KMS-11 (cell line): ENCODE measurements around the gene RRP36.
A peak's percentile ranks its signal among the peaks of the same experiment; 100 is the strongest.

ENCODE experiments used
- H2AFZ ChIP-seq: fragments of 200-600 bp; sonication (generic); 2 replicates; pipeline ENCODE4 v1.6.1; 2016; ENCODE audit warnings: antibody characterized with exemption, mixed run types, low read depth
- H3K27ac ChIP-seq: fragments of 200-600 bp; sonication (generic); 2 replicates; pipeline ENCODE4 v1.6.1; 2016; ENCODE audit warnings: mild to moderate bottlenecking, mixed run types
- H3K27me3 ChIP-seq: fragments of 200-600 bp; sonication (generic); 2 replicates; pipeline ENCODE4 v1.6.1; 2017; ENCODE audit warnings: mild to moderate bottlenecking, low read depth, mixed run types, moderate library complexity; ENCODE audit not compliant: insufficient read depth
- H3K36me3 ChIP-seq: fragments of 200-600 bp; sonication (generic); 2 replicates; pipeline ENCODE4 v1.6.1; 2017; ENCODE audit warnings: mild to moderate bottlenecking, mixed run types; ENCODE audit not compliant: insufficient read depth
- H3K4me1 ChIP-seq: fragments of 200-600 bp; sonication (generic); 2 replicates; pipeline ENCODE4 v1.6.1; 2016; ENCODE audit warnings: mild to moderate bottlenecking, low read depth, mixed run types; ENCODE audit not compliant: poor library complexity, severe bottlenecking
- H3K4me2 ChIP-seq: fragments of 200-600 bp; sonication (generic); 2 replicates; pipeline ENCODE4 v1.7.0; 2016; ENCODE audit warnings: mild to moderate bottlenecking, mixed run types
- H3K4me3 ChIP-seq: fragments of 200-600 bp; sonication (generic); IDR thresholded peaks from 2 replicates; pipeline ENCODE4 v1.6.1; 2017; ENCODE audit warnings: low read depth, low read length, mixed read lengths; ENCODE audit not compliant: insufficient read depth
- H3K79me2 ChIP-seq: fragments of 200-600 bp; sonication (generic); 2 replicates; pipeline ENCODE4 v1.6.1; 2016; ENCODE audit warnings: low read depth, mixed run types; ENCODE audit not compliant: insufficient read depth
- H3K9ac ChIP-seq: fragments of 200-600 bp; sonication (generic); 2 replicates; pipeline ENCODE4 v1.6.1; 2016; ENCODE audit warnings: mild to moderate bottlenecking, mixed run types
- H4K20me1 ChIP-seq: fragments of 200-600 bp; sonication (generic); 2 replicates; pipeline ENCODE4 v1.6.1; 2016; ENCODE audit warnings: mild to moderate bottlenecking, mixed run types; ENCODE audit not compliant: insufficient read depth
- TF ChIP-seq, protein P1 (sequence below): fragments of 200-600 bp; sonication (generic); conservative IDR thresholded peaks from 2 replicates; pipeline ENCODE4 v1.6.1; 2017; ENCODE audit warnings: low read depth, mild to moderate bottlenecking, antibody characterized with exemption, low read length, moderate library complexity, mixed read lengths

The RRP36 gene, protein sequence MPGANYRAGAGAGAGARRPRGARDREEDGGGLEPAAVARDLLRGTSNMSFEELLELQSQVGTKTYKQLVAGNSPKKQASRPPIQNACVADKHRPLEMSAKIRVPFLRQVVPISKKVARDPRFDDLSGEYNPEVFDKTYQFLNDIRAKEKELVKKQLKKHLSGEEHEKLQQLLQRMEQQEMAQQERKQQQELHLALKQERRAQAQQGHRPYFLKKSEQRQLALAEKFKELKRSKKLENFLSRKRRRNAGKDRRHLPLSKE

DNA sequence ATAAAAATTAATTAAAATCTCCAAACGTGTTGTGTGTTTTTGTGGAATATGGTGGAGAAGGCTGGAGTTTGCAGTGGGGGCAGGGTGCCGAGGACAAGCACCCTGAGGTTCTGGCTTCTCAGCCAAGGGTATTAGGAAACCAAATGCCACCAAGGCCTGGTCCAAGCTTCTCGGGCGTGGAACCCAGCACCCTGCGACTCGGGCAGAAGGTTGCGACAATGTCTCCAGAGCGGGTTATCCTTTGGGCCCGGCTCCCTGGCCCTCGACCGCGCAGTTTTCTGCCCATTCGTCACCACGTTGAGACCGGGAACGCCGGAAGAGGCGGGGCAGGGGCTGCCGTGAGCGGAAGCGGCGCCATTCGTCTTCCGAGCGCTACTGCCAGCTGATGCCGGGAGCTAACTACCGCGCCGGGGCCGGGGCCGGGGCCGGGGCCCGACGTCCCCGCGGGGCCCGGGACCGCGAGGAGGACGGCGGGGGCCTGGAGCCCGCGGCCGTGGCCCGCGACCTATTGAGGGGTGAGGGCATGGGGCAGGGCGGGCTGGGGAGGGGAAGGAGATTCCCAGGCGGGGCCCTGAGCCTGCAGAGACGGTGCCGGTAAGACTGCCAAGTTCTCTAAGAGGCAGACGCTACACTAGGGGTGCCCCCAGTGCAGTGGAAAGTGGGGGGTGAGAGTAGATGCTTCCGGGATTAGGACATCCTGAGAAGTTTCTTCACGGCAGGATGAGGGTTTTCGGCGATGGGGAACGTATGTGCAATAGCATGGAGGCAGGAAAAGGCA is at the start of gene RRP36:
Gene RRP36 (plus strand): TSS at position 354 of the 778 bp plus-strand sequence. CDS start 32 bp downstream, at position 386.
- H3K9ac ChIP-seq: peak within 1 kb of the TSS; percentile 65; the same call in 1 of the 2 replicates
- peaks cover 37% of the 10 kb centered on the region for H3K4me1 ChIP-seq
- H3K4me3 ChIP-seq: no peak within 1 kb of the TSS
- H2AFZ ChIP-seq: peak within 1 kb of the TSS; percentile 87
- H3K27me3 ChIP-seq: no peaks in the 10 kb centered on the region
- peak within 1 kb of the TSS; percentile 70 for H3K27ac ChIP-seq
- no peaks in the 10 kb centered on the region for H4K20me1 ChIP-seq
- TF ChIP-seq, protein P1, sequence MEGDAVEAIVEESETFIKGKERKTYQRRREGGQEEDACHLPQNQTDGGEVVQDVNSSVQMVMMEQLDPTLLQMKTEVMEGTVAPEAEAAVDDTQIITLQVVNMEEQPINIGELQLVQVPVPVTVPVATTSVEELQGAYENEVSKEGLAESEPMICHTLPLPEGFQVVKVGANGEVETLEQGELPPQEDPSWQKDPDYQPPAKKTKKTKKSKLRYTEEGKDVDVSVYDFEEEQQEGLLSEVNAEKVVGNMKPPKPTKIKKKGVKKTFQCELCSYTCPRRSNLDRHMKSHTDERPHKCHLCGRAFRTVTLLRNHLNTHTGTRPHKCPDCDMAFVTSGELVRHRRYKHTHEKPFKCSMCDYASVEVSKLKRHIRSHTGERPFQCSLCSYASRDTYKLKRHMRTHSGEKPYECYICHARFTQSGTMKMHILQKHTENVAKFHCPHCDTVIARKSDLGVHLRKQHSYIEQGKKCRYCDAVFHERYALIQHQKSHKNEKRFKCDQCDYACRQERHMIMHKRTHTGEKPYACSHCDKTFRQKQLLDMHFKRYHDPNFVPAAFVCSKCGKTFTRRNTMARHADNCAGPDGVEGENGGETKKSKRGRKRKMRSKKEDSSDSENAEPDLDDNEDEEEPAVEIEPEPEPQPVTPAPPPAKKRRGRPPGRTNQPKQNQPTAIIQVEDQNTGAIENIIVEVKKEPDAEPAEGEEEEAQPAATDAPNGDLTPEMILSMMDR: no peak
- H3K4me2 ChIP-seq: peak within 1 kb of the TSS; percentile 98
- H3K36me3 ChIP-seq: no peaks in the 10 kb centered on the region
- H3K79me2 ChIP-seq: peaks cover 29% of the 10 kb centered on the region

GRCh38 chr6:42971746-42972327 is 49.6 kb upstream of the RRP36 start:
- no peaks in the 10 kb centered on the region for H3K27me3 ChIP-seq
- no peak overlapping the region for H3K9ac ChIP-seq
- no peaks in the 10 kb centered on the region for H3K4me1 ChIP-seq
- no peak overlapping the region for H3K27ac ChIP-seq
- TF ChIP-seq, protein P1: no peak
- H4K20me1 ChIP-seq: no peaks in the 10 kb centered on the region
- H3K4me3 ChIP-seq: no peak overlapping the region
- H3K36me3 ChIP-seq: no peaks in the 10 kb centered on the region
- no peak overlapping the region for H2AFZ ChIP-seq
- H3K4me2 ChIP-seq: no peak overlapping the region
- H3K79me2 ChIP-seq: no peaks in the 10 kb centered on the region

GRCh38 chr6:42973926-42974325 is 47.5 kb upstream of the RRP36 start:
- H3K4me3 ChIP-seq: no peak overlapping the region
- peaks cover 9% of the 10 kb centered on the region for H3K4me1 ChIP-seq
- no peak overlapping the region for H3K9ac ChIP-seq
- no peaks in the 10 kb centered on the region for H4K20me1 ChIP-seq
- no peaks in the 10 kb centered on the region for H3K27me3 ChIP-seq
- H3K79me2 ChIP-seq: peaks cover 11% of the 10 kb centered on the region
- H3K36me3 ChIP-seq: no peaks in the 10 kb centered on the region
- H3K4me2 ChIP-seq: no peak overlapping the region
- no peak overlapping the region for H3K27ac ChIP-seq
- TF ChIP-seq, protein P1: no peak
- no peak overlapping the region for H2AFZ ChIP-seq

DNA sequence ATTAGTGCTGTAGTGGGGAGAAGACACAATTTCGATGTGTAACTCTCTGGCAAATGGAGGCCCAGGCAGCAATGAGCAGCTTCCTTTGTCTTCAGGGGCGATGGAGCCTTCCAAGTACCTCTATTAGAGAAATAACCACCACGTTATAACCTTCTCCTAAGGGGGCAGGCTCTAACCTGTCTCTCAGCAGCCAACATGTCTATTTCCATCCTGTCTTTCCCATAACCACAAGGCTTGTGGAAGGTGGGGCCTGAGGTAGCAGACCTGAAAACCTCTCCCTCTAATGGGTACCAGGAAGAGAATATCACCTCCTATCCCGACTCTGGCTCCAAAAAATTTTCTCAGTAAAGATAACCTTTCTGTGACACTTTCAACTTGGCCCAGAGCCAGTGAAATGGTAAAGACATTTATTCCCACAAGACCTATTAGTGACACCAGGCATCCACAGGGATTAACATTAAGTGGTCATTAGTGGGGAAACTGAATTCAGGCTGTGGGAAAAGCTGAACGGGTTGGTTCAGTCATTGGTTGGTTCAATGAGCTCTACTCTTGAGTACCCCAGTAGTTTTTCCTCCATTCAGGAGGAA is 46.4 kb upstream of the RRP36 start:
- Histone ChIP-seq H3K9ac (no peak overlapping the region), H3K4me3 (no peak overlapping the region), H3K4me1 (peaks cover 11% of the 10 kb centered on the region), H3K27ac (no peak overlapping the region), H3K27me3 (no peaks in the 10 kb centered on the region), H4K20me1 (no peaks in the 10 kb centered on the region), H2AFZ (no peak overlapping the region), H3K4me2 (no peak overlapping the region), H3K36me3 (no peaks in the 10 kb centered on the region), H3K79me2 (peaks cover 11% of the 10 kb centered on the region)
- TF ChIP-seq, protein P1: no peak
